Skin epidermis (tissue), 12 donors: Measurements from ENCODE around the gene WSCD1.

ENCODE experiments used
- H3K27ac ChIP-seq, 21 experiments: fragments of 200-600 bp; sonication (generic) in 11 of 21; one replicate each; pipeline ENCODE4 v1.5.0; 2020; ENCODE audit warnings: mild to moderate bottlenecking in 3 of 21, inconsistent platforms in 2 of 21, moderate library complexity in 2 of 21
- H3K4me3 ChIP-seq, 7 experiments: fragments of 200-600 bp; sonication (generic) in 2 of 7; one replicate each; pipeline ENCODE4 v1.5.0; 2020; ENCODE audit warnings: inconsistent platforms in 2 of 7, mild to moderate bottlenecking in 2 of 7, moderate library complexity in 1 of 7

WSCD1 gene

DNA sequence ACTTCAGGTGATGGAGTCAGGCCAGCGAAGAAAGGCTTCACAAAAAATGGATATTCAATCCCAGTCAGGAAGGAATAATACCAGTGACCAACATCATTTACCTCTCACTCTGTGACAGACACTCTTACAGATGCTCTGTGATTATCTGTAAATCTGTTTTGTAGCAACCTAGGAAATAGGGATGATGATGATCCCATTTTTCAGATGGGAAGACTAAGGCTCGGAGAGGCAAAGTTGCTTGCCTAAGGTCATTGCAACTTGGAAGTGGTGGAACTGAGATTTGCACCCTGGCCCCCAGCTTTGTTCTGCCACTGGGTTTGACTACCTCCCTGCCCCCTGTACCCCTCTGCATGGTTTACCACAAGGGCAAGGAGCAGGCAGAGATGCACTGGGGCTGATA, 14.1 kb upstream of the WSCD1 start:
- no peak overlapping the region for H3K4me3 ChIP-seq
- no peak overlapping the region for H3K27ac ChIP-seq

DNA sequence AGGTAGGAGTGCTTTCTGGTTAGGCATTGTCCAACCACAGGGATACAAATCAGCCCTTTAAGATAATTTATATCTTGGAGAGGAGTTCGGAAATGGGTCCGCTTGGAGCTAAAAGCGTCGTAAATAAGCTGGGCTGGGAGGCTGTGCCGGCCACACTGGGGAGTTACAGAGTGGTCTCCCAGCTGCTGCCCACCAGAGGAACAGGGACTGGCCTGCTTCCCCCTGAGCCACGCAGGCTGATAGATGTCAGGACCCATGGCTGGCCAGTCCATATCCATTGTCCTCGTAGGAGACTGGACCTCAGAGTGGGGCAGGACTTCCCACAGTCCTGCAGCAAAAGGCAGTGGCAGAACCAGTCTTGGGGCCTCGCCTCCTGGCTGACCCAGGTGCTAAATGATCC, 12.6 kb upstream of the WSCD1 start:
- no peak overlapping the region for H3K27ac ChIP-seq
- no peak overlapping the region for H3K4me3 ChIP-seq

DNA sequence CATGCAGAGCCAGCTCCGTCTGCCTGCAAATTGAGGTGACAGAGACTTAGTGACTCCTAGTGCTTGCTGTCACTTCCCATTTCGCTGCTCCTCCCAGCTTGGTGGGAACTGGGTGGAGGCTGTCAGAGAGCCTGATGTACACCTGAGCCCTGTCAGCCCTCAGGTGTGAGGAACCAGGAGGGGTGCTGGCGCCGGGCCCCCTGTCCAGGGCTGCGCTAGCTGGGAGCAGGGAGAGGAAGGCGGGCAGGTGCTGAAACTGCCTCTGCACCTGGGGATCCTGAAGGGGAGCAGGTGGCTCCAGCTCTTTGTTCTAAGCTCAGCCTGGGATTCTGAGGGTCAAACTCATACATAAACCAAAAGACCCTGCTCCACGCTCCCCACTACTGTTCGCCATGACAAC, 10.8 kb upstream of the WSCD1 start:
- Histone ChIP-seq H3K27ac (no peak overlapping the region), H3K4me3 (no peak overlapping the region)

DNA sequence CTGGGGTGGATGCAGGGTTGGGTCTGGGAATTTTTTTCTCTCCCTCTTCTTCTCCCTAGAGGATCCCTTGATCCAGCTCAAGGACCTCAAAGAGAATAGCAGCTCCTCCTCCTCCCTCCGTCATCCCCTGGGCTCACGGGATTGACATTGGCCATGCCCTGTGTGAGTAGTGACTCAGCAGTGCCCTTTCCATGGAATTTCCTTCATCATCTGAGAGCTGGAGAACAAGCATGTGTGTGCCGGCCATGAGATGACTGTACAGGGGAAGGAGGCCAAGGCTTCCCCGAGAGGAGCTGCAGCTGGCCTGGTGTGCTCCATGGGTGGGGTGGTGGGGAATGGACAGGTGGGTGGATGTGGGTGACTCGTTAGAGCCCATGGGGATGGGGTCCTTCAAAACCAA, 8.9 kb upstream of the WSCD1 start:
- no peak overlapping the region for H3K27ac ChIP-seq

DNA sequence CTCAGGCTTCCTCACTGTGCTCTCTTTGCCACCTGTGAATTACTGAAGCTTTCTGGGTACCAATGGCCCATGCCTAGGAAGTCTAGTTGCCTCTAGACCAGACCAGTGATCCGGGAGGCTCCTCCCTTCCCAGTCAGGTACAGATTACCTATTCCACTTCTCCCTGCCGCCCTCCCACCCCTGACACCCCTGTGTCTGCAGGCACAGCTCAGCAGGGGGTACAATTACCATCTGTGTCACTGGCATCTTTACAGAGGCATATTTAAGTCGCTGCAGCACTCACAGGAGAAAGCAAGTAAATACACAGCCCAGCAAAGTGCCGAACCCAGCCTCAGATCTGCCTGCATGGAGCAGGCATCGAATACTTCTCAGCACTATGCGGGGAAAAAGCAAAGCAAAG, 5.3 kb upstream of the WSCD1 start:
- no peak overlapping the region for H3K4me3 ChIP-seq
- no peak overlapping the region for H3K27ac ChIP-seq

More for the DNA sequence above, 8.9 kb upstream of the WSCD1 start:
- H3K4me3 ChIP-seq: no peak overlapping the region

DNA sequence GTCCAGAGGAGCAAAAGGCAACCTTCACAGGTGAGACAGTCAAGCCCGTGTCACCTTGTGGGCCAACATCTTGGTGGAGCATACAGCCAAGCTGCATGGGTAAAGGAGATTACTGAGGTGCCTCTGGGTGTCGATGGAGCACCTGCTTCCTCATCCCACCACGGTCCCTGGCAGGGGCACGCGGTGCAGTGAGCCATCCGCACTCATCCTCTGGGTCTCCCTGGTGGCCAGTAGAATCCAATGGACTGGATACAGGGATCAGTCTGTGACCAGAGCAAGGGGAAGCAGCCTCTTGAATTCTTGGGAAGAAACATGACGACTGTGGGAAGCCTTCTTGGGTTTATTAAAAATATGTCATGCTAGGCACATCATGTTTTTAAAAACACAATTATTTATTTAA, 4.8 kb upstream of the WSCD1 start:
- Histone ChIP-seq H3K4me3 (no peak overlapping the region), H3K27ac (no peak overlapping the region)

DNA sequence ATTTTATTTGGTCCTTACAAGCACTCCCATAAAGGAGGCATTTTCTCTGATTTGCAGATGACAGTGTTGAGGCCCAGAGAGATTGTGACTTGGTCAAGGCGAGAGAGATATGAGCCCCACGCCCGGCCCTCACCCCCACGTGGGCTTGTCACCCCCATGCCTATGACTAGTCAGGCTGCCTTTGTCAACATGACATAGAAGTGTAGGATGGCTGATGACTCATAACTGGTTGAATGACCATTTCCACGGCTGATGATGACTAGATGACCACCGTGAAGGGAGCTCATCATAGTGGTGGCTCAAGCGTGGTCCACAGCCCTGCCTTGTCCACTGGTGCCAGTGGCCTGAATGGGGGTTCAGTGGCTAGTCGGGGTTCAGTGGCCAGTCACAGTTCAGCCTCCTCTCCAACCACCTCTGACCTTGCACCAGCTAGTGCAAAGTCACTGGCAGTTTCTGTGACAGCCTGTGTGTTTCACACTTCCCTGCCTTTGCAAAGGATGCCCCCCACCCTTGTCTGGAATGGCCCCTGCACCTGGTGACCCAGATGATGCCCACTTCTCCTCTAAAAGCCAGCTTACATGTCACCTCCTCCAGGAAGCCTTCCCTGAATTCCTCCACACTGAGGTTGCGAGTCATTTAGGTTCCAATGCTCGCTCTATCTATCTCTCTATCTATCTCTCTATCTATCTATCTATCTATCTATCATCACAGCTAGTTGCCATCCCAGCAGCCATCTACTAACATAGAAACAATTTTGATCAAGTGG, 3.8 kb upstream of the WSCD1 start:
- no peak overlapping the region for H3K4me3 ChIP-seq
- no peak overlapping the region for H3K27ac ChIP-seq

DNA sequence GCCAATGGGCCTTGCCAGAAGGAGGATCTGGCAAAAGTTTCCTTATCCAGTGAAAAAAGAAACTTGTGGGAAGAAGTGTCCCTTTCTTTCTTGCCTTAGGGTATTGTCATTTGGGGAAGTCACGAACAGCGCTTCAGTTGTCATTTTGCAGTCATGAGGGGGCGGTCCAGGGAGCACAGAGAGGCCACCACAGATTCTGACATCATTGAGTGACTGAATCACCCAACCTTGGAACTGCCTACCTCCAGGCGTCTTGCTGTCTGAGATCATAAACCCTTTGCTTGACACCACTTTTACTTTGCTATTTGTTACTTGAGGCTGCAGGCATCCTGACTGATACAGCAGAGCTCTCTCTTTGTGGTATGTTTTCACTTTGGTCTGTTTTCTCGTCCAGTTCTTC, 3.1 kb upstream of the WSCD1 start:
- Histone ChIP-seq H3K27ac (no peak overlapping the region), H3K4me3 (no peak overlapping the region)

DNA sequence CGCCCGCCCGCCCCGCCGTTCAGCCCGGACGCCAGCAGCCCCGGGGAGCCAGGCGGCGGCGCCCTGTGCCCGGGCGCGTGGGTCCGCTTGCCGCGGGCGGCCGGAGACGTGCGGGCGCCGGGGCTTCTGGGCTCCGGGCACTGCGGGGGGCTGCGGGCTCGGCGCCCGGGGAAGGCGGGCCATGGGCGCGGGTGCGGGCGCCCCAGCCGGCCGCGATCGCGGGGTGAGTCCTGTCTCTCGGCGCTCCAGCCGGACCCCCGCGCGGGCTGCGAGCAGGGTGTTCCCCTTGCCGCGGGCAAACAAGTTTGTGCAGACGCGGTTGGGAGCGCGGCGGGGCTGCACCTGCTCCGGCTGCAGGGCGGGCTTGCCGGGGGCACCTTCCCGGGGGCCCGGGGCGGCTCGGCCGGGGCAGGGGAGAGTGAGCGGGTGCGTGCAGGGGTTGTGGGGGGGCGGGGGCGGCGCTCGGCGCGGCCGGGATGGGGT, 292 bp downstream of the WSCD1 start:
- H3K27ac ChIP-seq: peak overlapping the region in 1 of 21 experiments; percentile 34
- H3K4me3 ChIP-seq: peak overlapping the region in 6 of 7 experiments; percentile 13 to 46 (median 32)

DNA sequence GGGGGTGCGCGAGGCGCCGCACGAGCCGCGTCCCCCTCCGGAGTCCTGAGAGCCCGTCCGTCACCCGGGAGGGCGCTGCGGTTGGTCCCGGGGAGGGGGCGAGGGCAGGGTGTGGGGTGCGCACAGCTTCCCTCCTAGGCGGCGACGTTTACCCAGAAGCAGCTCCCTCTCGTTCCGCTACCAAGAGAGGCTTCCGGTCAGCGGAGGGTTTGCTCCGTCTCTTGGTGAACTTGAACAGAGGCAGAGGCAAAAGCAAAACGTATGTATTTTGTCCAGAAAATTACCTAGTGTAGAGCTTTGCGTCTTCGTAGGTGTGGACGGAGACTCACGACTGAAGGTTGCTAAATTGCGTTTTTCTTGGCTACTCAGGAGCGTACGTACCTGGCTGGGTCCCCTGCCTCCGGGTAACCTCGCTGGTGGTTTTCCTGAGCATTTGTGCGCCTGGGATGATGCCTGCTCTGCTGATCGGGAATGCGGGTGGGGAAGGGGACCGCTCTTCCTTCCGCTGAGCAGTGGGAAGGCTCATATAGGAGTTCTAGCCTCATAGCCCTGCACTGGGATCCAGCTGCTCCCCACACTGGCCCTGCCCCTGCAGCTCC, 833 bp downstream of the WSCD1 start:
- H3K27ac ChIP-seq: peak overlapping the region in 1 of 21 experiments; percentile 34
- H3K4me3 ChIP-seq: peak overlapping the region in 6 of 7 experiments; percentile 13 to 46 (median 32)

DNA sequence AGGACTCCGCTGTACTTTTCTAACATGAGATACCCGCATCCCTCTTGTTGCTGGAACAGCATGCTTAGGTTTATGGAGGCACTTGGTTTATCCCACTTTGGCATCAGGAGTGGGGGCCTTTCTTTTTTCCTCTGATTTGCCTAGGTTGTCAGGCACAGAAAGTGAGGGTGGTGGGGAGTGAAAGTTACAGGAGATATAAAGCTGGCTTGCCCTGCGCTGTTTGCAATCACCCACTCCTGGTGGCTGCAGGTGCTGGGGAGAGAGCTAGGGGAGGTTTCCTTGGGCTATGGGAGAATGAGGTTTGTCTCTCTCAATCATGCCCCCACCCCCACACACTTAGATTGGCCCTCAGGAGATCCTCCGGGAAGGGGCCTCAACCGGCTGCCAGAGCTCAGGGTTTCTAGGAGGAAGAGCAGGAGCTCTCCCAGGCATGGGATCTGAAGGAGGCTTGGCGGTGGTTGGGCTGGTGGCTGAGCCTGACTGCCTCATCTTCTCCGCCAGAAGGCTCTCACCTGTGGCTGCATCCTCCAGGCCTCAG, 1.4 kb downstream of the WSCD1 start:
- H3K4me3 ChIP-seq: peak overlapping the region in 1 of 7 experiments; percentile 46

DNA sequence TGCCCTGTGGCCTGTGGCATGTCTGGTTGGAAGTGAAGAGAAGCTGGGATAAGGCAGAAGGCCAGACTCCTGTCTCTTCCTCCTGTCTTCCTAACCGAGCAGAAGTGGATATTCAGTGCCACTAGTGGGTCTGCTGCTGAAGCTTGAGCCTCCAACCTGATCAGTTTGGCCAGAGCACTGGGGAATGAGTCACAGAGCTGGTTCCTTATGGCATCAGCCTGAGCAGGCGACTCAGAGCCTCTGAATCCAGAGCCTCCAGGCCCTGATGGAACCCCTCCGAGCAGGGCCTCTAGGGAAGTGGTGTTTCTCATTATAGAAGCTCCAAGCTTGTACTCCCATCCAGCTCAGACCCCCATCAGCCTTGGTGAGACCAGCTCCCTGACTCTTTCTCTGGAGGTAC, 2.0 kb downstream of the WSCD1 start:
- no peak overlapping the region for H3K27ac ChIP-seq
- no peak overlapping the region for H3K4me3 ChIP-seq

More for the DNA sequence above, 1.4 kb downstream of the WSCD1 start:
- H3K27ac ChIP-seq: no peak overlapping the region

DNA sequence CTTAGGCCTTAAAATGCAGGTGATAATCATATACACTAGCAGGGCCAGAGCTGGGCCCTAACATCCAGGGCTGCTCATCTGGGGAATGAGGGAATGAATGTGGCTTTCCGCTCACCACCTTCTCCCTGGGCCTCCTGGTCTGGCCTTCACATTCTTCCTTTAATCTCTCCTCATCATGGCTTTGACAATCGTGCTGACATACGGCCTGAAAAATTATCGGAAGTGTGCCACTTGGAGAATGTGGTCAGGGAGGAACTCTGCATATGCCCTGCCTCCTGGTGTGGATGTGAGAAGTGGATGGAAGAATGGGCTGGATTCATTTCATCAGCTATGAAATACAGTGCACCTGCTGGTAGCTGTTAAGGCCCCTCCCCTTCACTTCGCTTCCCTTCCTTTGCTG, 2.4 kb downstream of the WSCD1 start:
- H3K27ac ChIP-seq: no peak overlapping the region
- no peak overlapping the region for H3K4me3 ChIP-seq

DNA sequence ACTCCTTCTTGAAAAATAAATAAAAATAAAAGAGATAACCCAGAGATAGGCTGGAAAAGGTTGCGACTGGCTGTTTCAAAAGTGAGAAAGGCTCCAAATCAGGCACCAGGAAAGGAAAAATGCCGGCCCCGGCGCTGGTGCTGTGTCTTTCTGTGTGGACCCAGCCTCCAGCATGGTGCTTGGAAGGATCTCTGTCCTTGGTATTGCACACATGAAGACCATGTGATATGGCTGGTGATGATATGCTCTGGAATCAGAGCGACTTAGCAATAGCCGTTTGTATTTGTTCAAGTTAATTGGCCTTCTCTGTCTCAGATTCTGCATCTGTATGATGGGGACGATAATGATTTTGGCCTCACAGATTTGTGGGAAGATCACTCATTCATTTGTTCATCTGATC, 3.4 kb downstream of the WSCD1 start:
- no peak overlapping the region for H3K4me3 ChIP-seq
- no peak overlapping the region for H3K27ac ChIP-seq

DNA sequence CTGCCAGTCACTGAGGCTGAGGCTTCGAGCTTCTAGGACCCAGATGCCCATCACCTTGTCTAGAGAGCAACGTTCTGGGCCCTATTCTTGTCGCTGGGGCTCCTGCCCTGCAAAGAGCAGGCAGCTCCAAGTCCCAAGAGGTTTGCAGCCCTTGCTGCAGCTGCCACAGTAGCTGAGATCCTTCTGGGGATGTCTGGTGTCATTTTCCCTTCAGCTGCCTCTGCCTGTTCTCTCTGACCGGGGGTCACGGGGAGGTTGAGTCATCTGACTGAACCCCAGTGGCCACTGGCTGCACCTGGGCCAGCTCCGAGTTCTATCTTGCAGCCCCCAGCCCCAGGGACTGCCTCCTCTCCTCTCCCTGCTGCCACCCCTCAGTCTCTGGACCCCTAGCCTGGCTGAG, 4.9 kb downstream of the WSCD1 start:
- no peak overlapping the region for H3K4me3 ChIP-seq
- H3K27ac ChIP-seq: no peak overlapping the region

DNA sequence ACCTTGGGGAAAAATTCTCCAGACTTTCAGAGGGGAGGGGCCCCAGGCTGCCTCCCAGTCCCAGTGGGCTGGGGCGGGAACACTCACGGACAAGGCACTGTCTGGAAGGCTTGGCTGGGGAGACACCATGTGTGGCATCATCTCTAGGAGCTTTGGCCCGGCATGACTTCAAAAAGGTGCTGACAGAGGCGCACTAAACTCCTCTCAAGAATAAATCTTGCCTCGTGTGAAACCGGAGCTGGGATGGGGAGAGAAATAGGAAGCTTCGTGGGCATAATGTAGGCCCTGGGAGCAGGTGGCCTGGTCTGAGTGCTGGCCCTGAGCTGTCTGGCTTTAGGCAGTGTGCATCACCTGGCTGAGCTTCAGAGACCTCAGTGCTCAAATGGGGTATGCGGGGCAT, 5.7 kb downstream of the WSCD1 start:
- Histone ChIP-seq H3K4me3 (no peak overlapping the region), H3K27ac (no peak overlapping the region)

DNA sequence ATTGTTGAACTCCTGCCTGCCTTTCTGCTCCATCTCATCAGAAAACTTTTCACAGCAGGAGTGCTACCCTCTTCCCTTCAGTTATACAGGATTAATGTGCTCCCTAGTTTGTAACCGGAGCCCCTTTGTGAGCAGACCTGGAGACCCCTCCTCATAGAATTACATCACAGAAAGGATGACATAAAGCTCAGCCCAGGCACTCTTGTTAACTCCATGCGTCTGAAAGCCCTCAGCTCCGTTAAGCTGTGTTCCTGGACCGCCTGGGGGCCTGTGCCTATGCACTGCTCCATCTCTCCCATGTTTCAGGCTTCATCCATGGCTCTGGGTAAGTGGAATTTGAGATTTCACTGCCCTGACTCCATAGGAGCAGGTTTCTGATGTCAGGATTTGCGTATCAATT, 7.6 kb downstream of the WSCD1 start:
- no peak overlapping the region for H3K27ac ChIP-seq
- H3K4me3 ChIP-seq: no peak overlapping the region

DNA sequence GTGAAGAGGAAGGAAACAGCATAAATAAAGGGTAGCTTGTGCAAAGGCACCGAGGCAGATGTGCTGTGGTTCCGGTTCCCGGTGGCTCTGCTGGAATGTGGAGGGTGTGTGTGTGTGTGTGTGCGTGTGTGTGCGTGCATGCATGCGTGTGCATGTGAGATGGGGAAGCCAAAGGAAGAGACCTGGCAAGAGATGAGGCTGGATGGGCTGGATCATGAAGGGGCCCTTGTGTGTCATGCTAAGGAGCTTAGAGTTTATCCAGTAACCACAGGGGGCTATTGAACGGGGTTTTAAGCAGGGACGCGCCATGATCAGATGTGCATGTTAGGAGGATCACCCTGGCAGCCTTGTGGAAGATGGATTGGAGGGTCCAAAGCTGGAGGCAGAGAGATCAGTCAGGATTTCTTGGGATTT, 8.3 kb downstream of the WSCD1 start:
- Histone ChIP-seq H3K4me3 (no peak overlapping the region), H3K27ac (no peak overlapping the region)

DNA sequence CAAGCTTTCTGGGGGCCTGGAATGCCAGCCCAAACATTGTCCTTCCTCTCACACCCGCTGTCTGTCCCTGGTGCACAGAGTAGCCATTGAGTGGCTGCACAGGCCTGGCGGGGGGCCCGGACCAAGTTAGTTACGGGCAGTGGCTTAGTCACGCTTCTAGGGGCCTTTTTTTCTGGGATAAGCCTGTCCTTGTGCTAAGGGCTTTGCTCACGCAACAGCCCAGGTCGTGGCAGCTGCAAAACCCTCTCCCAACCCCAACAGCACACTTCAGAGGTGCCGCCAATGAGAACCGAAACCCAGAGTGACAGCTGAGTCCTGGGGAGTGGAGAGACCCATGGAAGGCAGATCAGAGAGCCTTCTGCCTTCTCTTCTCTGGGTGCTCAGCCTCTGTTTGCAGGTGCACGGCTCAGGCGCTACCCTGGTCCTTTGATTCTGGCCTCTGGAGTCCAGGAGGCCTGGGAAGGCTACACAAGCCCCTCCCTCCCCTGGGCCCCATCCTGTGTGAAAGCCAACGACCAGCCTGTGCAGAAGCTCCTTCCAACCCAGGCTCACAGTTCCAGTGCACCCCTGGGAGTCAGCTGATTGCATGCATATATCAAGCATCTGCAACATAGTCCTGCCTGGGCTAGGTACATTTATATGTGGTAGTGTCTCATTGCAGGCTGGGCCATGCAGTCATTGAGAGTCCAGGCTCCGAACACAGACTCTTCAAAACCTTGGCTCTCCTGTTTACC, 9.1 kb downstream of the WSCD1 start:
- no peak overlapping the region for H3K27ac ChIP-seq

DNA sequence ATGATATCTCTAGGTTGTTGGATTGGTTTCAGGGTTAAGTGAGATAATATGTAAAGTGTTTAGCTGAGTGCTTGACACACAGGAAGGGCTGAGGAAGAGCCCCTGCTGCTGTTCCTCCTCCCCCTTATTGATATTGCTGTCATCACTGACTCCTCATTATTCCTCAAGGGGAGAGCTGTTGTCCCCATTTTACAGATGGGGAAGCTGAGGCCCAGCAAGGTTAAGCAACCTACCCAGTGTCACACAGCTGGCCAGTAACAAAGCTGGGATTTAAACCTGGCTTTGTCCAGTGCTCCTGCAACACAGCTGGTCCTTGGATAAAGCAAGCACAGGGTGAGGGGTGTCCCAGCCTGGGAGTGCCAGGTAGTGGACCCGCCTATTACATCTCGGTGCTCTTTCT, 9.8 kb downstream of the WSCD1 start:
- Histone ChIP-seq H3K27ac (no peak overlapping the region), H3K4me3 (no peak overlapping the region)

More for the DNA sequence above, 9.1 kb downstream of the WSCD1 start:
- H3K4me3 ChIP-seq: no peak overlapping the region
